HepG2 (cell line): Measurements from ENCODE around the gene MYORG.

ENCODE experiments used
- GTF3A ChIP-seq: sonication (generic); formaldehyde crosslinking; conservative IDR thresholded peaks from 2 replicates; pipeline ENCODE4 v1.4.0; 2020; ENCODE audit warnings: mild to moderate bottlenecking, missing genetic modification reagents
- HMG20A ChIP-seq: IDR thresholded peaks from 2 replicates; pipeline ENCODE4 v1.6.1; 2016; ENCODE audit warnings: borderline replicate concordance
- KAT8 ChIP-seq: IDR thresholded peaks from 2 replicates; pipeline ENCODE4 v1.6.1; 2016; ENCODE audit warnings: missing genetic modification reagents, missing compliant biosample characterization
- YY1 ChIP-seq: IDR thresholded peaks from 2 replicates; pipeline ENCODE4 v1.6.1; 2011; ENCODE audit warnings: low read length, low read depth, moderate library complexity, mild to moderate bottlenecking; ENCODE audit not compliant: insufficient read depth, insufficient replicate concordance
- TF ChIP-seq, protein P1 (sequence below): sonication (generic); formaldehyde crosslinking; IDR thresholded peaks from 2 replicates; pipeline ENCODE4 v1.5.0; 2020; ENCODE audit warnings: mild to moderate bottlenecking, missing genetic modification reagents, moderate library complexity

DNA sequence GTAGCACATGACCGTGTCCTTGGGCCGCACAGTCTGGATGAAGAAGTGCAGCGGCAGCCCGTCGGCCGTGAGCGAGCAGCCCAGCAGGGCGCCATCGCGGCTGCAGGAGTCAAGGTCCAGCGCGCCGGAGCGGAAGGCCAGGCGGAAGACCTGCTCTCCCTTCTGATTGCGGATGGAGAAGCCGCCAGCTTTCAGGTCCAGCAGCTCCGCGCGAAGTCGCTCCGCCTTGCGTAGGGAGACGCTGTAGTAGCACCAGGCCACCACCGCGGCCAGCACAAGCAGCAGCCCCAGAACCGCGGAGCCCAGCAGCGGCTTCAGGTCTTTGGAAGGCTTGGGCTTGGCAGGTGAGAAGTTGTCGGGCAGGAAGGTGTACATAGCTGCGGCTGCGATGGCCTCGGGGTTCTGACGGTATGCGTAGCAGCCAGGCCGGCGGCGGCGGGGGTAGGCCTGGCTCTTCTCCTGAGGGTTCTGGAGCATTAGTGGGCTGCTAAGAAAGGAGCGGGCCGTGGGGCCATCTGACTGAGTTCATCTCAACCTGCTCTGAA is 4.2 kb downstream of the MYORG start:
- TF ChIP-seq, protein P1, sequence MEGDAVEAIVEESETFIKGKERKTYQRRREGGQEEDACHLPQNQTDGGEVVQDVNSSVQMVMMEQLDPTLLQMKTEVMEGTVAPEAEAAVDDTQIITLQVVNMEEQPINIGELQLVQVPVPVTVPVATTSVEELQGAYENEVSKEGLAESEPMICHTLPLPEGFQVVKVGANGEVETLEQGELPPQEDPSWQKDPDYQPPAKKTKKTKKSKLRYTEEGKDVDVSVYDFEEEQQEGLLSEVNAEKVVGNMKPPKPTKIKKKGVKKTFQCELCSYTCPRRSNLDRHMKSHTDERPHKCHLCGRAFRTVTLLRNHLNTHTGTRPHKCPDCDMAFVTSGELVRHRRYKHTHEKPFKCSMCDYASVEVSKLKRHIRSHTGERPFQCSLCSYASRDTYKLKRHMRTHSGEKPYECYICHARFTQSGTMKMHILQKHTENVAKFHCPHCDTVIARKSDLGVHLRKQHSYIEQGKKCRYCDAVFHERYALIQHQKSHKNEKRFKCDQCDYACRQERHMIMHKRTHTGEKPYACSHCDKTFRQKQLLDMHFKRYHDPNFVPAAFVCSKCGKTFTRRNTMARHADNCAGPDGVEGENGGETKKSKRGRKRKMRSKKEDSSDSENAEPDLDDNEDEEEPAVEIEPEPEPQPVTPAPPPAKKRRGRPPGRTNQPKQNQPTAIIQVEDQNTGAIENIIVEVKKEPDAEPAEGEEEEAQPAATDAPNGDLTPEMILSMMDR (CRISPR knock-in tag): no peak
- no peak for TF ChIP-seq YY1
- TF ChIP-seq HMG20A (CRISPR knock-in tag): no peak
- no peak for TF ChIP-seq GTF3A (CRISPR knock-in tag)
- TF ChIP-seq KAT8 (CRISPR knock-in tag): no peak
